ENCODE results near the gene PRMT7. TPM values are rescaled to one million over a fixed set of nuclear protein-coding genes. Genes with fewer than 3 reads are reported as not detected.

Gene PRMT7
- total RNA-seq, 1 donor from 2014 or later, result 30.0 TPM

DNA sequence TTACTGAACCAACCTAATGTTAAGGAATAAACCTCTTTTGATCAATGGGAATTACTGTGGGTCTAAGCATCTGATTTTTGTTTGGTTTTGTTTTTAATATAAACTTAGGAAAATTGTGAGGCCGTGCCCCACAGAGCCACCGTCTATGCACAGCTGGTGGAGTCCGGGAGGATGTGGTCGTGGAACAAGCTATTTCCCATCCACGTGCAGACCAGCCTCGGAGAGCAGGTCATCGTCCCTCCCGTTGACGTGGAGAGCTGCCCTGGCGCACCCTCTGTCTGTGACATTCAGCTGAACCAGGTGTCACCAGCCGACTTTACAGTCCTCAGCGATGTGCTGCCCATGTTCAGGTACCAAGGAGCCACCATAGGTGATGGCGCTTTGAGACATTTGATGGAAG, 28.4 kb downstream of the PRMT7 start:
- DNase-seq, result no peak
- Histone ChIP-seq H3K9me3 (no peaks in the 10 kb centered on the region), H3K27me3 (no peaks in the 10 kb centered on the region), H3K36me3 (peaks cover 61% of the 10 kb centered on the region), H3K27ac (no peak overlapping the region), H3K4me1 (peaks cover 2% of the 10 kb centered on the region), H3K4me3 (no peak overlapping the region)
- no peak for ATAC-seq
- intact Hi-C loops (cut with DNase I), result no loop called here
- TF ChIP-seq, protein P1, sequence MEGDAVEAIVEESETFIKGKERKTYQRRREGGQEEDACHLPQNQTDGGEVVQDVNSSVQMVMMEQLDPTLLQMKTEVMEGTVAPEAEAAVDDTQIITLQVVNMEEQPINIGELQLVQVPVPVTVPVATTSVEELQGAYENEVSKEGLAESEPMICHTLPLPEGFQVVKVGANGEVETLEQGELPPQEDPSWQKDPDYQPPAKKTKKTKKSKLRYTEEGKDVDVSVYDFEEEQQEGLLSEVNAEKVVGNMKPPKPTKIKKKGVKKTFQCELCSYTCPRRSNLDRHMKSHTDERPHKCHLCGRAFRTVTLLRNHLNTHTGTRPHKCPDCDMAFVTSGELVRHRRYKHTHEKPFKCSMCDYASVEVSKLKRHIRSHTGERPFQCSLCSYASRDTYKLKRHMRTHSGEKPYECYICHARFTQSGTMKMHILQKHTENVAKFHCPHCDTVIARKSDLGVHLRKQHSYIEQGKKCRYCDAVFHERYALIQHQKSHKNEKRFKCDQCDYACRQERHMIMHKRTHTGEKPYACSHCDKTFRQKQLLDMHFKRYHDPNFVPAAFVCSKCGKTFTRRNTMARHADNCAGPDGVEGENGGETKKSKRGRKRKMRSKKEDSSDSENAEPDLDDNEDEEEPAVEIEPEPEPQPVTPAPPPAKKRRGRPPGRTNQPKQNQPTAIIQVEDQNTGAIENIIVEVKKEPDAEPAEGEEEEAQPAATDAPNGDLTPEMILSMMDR (IDR thresholded peaks at IDR 0.05), result no peak

DNA sequence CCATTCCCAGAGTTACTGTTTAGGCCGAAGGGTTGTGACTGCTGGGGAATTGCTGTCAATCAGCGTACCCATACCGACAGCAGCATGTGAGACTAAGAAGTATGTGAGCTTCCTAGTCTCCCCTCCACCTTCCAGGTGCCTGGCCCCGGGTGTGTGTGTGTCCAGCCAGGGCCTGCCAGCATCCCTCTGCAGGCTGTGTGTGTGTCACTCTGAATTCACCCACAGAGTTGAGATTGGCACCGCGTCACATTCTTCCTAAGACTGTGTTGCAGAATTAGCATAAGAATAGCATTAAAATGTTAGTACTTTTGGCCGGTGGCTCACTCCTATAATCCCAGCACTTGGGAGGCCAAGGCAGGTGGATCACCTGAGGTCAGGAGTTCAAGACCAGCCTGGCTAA, 31.8 kb downstream of the PRMT7 start:
- Histone ChIP-seq H3K27ac (no peak overlapping the region), H3K4me3 (no peak overlapping the region), H3K4me1 (no peaks in the 10 kb centered on the region), H3K36me3 (peaks cover 80% of the 10 kb centered on the region), H3K9me3 (no peaks in the 10 kb centered on the region), H3K27me3 (no peaks in the 10 kb centered on the region)
- intact Hi-C loops (cut with DNase I), result no loop called here
- TF ChIP-seq, protein P1 (IDR thresholded peaks at IDR 0.05), result no peak
- no peak for ATAC-seq
- DNase-seq, result no peak

DNA sequence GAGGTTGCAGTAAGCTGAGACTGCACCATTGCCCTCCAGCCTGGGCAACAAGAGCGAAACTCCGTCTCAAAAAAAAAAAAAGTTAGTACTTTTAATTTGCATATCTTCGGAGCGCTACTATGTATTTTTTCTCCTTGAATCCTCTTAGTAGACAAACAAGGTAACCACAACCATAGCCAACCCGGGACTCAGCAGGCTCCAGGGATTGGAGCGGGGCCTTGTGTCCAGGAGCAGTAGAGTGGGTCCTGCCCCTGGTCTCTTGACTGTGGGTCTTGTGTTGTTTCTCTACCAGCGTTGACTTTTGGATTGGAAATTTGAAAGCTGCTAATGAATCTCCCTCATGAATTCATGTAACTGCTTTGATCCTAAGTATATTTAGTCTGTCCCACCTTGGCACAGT, 32.3 kb downstream of the PRMT7 start:
- ATAC-seq, result no peak
- no peaks in the 10 kb centered on the region for H3K27me3 ChIP-seq
- H3K27ac ChIP-seq, result no peak overlapping the region
- TF ChIP-seq, protein P1 (IDR thresholded peaks at IDR 0.05), result no peak
- no peak for DNase-seq
- H3K36me3 ChIP-seq, result peaks cover 80% of the 10 kb centered on the region
- no peaks in the 10 kb centered on the region for H3K9me3 ChIP-seq
- H3K4me1 ChIP-seq, result no peaks in the 10 kb centered on the region
- H3K4me3 ChIP-seq, result no peak overlapping the region
- intact Hi-C loops (cut with DNase I), result no loop called here

DNA sequence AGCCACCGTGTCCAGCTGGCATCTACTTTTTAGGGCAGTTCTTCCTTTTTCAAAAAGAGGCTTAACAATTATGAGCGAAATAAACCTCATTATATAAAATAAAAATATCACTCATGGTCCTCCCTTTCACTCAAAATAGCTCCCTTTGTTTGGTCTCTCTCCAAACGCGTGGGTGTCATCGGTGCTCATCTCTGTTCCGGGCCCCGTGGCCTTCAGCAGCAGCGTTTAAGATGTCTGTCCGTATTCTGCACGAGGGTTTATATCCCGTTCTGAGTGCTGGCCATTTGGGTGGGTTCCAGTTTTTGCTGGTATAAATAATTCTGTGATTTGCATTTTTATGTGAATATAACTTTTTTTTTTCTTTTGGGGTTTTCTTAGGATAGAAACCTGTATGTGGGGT, 33.4 kb downstream of the PRMT7 start:
- Histone ChIP-seq H3K4me1 (no peaks in the 10 kb centered on the region), H3K9me3 (no peaks in the 10 kb centered on the region), H3K36me3 (peaks cover 80% of the 10 kb centered on the region), H3K27me3 (no peaks in the 10 kb centered on the region), H3K27ac (no peak overlapping the region), H3K4me3 (no peak overlapping the region)
- ATAC-seq, result no peak
- no peak for DNase-seq
- intact Hi-C loops (cut with DNase I), result no loop called here
- TF ChIP-seq, protein P1 (IDR thresholded peaks at IDR 0.05), result no peak

DNA sequence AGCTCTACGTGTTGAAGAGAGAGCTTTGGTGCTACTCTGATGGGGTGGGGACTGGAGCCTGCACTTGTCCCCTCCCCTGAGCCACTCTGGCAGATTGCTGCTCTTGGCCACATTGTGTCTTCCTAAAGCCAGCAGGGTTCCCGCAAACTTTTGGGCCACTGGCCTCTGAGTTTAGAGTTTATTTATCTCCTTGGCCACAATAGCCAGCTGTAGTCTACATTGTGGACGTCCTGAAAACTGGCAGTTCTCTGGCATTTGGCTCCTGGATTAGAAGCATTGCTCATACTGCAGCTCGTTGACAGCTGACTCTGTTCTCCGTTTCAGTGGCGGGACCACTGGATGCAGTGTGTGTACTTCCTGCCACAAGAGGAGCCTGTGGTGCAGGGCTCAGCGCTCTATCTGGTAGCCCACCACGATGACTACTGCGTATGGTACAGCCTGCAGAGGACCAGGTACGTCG, 34.6 kb downstream of the PRMT7 start:
- ATAC-seq (no peak), DNase-seq (no peak)
- Histone ChIP-seq H3K36me3 (peaks cover 80% of the 10 kb centered on the region), H3K4me1 (no peaks in the 10 kb centered on the region), H3K4me3 (no peak overlapping the region), H3K27ac (no peak overlapping the region), H3K27me3 (no peaks in the 10 kb centered on the region), H3K9me3 (no peaks in the 10 kb centered on the region)
- TF ChIP-seq, protein P1 (IDR thresholded peaks at IDR 0.05), result no peak
- intact Hi-C loops (cut with DNase I), result no loop called here

Data from upper lobe of right lung (tissue), 1 donor.